Stimulated activated CD8-positive, alpha-beta memory T cell treated with anti-CD3 and anti-CD28 coated beads, Interleukin-2, amount 100 ng/mL, for 48 hours (primary cell): ENCODE data around the gene PLN.

Experiments
- DNase-seq, 2 donors: peaks; one replicate each; pipeline ENCODE4 v3.0.0-alpha.2; 2020; ENCODE audit warnings: low read depth in 2 of 2

Gene PLN

GRCh38 chr6:118548136-118548535 lies at the start of gene PLN:
Gene PLN, plus strand, starts transcription at chr6:118548296. Its CDS starts 10,626 bp downstream, at chr6:118558922.
- DNase-seq, result no peak

DNA sequence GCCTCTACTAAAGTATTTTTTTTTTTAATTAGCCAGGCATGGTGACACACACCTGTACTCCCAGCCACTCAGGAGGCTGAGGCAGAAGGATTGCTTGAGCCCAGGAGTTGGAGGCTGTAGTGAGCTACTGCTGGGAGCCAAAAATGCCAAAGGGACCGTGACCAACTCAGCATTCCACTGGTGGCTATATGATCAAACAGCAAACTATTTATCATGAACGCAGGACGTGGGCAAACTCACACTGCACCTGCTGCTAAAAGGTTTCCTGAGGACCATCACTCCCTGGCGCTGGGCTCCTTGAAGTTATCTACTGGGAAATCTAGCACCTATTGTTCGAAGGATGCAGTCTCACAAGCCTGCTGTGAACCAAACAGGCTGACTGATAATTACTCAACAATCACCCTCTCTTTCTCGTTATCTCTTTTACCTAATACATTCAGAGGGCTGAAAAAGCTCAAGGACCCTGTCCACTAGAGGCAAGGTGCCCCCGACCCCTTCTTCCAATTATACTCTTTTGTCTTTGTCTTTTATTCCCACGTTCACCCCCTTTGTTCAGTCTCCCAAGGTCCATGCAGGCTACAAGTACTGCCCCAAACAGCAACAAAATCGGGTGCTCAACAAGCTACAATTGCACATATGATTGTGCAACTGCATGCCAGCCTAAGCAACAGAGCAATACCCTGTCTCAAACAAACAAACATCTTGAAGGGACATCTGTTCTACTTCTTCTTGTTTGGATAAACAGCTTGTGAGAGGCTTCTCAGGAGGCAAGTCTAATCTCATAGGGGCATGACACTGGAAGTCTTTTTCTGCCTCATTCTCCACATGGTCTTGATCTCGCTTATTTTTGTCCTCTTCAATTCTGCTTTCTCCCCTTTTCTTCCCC lies 47.7 kb upstream of the PLN start:
- no peak for DNase-seq

GRCh38 chr6:118501099-118501498 lies 47.0 kb upstream of the PLN start:
- DNase-seq, result no peak

- DNase-seq, result no peak
Measured at GRCh38 chr6:118501765-118502164, 46.3 kb upstream of the PLN start.

GRCh38 chr6:118502169-118502568 lies 45.9 kb upstream of the PLN start:
- DNase-seq, result no peak

- no peak for DNase-seq
Measured at GRCh38 chr6:118504611-118505010, 43.5 kb upstream of the PLN start.

- DNase-seq, result no peak
Measured at GRCh38 chr6:118505656-118506055, 42.4 kb upstream of the PLN start.

DNA sequence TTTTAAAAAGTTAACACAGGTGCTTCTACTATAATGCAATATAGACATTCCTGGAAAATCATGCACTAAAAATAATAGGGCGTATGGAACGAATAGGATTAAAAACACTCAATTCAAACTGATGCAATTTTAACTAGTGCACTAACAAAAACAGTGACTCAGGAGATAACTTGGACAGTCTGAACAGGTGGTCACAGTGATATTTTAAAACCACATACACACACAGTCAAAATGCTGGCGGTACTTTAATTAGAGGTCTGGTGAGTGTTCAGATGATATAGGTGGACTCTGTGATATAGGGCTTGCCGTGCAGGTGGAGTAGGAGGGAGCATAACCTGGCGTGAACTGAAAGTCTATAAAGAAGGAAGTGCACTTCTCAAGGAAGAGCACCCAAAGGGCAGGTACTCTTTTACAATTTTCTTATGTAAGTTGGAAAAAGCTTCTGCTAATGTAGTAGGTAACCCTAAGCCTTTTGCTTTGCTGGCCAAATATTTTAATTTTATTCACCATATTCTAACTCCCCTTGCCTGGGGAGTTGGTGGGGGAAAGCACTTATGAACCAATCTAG lies 41.9 kb upstream of the PLN start:
- no peak for DNase-seq

DNA sequence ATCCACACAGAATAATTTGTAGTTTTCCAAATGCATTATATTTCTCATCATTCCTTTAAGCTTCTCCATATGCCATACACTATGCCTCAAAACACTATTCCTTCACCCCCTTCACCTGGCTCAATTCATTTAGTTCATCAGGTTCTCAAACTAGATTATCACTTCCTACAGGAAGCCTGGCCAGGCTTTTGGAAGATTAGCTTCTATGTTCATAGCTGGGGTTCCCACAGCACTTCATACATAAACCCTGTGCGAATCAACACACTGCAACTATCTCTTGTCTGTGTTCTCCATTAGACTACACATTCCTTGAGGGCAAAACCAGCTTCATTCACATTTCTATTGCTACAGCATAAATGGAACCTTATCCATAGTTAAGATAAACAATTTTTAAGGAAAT lies 40.5 kb upstream of the PLN start:
- no peak for DNase-seq

- DNase-seq, result no peak
Measured at GRCh38 chr6:118509009-118509617, 39.0 kb upstream of the PLN start.

GRCh38 chr6:118511930-118512715 lies 36.0 kb upstream of the PLN start:
- no peak for DNase-seq

GRCh38 chr6:118514689-118515088 lies 33.4 kb upstream of the PLN start:
- no peak for DNase-seq

GRCh38 chr6:118522422-118522821 lies 25.7 kb upstream of the PLN start:
- no peak for DNase-seq

GRCh38 chr6:118523216-118523615 lies 24.9 kb upstream of the PLN start:
- no peak for DNase-seq

DNA sequence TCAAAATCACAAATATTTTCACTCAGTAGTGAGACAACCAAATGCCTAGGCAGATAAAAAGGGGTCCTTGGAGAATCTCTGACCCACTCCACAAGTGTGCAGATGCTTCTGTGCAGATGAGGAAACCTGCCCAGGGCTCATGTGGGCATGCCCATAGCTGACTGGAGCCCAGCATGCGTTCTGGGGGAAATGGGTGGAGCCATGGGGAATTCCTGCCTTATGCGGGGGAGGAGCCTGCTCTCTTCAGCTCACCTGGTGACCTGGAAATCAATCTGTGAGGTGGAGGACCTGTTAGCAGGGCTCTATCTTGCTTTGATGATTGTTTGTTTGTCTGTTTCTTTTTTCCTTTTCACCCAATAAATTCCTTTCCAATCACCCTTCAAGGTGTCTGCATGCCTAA lies 23.4 kb upstream of the PLN start:
- no peak for DNase-seq

GRCh38 chr6:118525913-118526780 lies 21.9 kb upstream of the PLN start:
- DNase-seq, result no peak

DNA sequence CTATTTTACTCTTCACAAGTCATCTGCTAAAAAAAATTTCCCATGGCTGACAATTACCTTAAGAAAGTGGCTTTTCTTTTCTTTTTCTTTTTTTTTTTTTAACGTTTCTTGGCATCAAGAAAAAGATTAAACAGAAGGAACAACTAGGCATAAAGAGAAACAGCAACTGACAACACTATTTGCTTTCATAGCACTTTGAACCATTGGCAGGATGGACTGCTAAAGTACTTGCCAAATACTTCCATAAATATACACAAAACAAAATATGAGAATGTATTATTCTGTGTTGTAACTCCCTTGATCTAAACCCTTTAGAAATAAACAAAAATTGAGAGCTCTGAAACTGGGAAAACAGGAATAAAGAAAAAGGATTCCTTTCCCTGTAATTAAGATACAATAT lies 20.0 kb upstream of the PLN start:
- DNase-seq, result no peak

GRCh38 chr6:118529756-118530155 lies 18.3 kb upstream of the PLN start:
- no peak for DNase-seq

- no peak for DNase-seq
Measured at GRCh38 chr6:118530942-118531341, 17.2 kb upstream of the PLN start.

- no peak for DNase-seq
Measured at GRCh38 chr6:118535176-118535844, 12.8 kb upstream of the PLN start.

DNA sequence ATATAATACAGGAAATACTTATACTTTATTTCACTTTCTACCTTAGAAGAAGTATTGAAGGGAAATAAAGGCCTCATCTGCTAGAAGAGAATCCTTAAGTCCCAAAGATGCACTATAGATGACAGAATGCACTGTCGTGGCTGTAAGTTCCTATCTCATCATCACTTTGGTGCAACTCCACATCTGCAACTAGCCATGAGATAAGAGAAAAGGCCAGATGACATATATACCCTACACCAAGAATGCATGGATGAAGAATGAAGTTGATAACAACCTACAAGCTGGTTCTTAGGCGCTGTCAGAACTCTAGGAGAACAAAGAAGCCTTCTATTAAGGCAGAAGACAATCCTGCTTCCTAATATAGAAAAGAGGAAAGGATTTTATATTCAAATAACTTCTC lies 11.6 kb upstream of the PLN start:
- DNase-seq, result no peak
